ENCODE measurements around the gene EFNA4. TPM values are rescaled to one million over a fixed set of nuclear protein-coding genes. Genes with fewer than 3 reads are reported as not detected.

Gene EFNA4
- total and polyA plus RNA-seq, 9 of the 15 experiments (the other 6 are each of a cell fraction or from before 2014, with no cell fraction given) = 0.68 to 7.4 (median 6.1) TPM

- no peaks in the 10 kb centered on the region for H3K27me3 ChIP-seq (ENCODE audit: control insufficient read depth in 2 of 2, insufficient read depth in 2 of 2, low read length in 2 of 2)
- H3K79me2 ChIP-seq (ENCODE audit: control insufficient read depth, insufficient read depth, low read length) = no peaks in the 10 kb centered on the region
- H3K36me3 ChIP-seq (ENCODE audit: control insufficient read depth, insufficient read depth, low read length) = peaks cover 11% of the 10 kb centered on the region; the same call in 1 of the 3 replicates
- ChIA-PET POLR2A (interaction anchor here (0.8 to 1.1 kb wide), 2 partner anchors 10 to 23 kb away, joined by 3 read pairs; partner anchors contain the start of gene EFNA4), CTCF (ENCODE audit: low intra/inter-chr PET ratio) (no interaction called here)
- no peaks in the 10 kb centered on the region for H3K9me3 ChIP-seq (replicated peaks; ENCODE audit: control insufficient read depth, insufficient read depth, low read depth, low read length)
- no peak overlapping the region for H3K4me2 ChIP-seq (ENCODE audit: insufficient read depth, low read length)
- in situ Hi-C loops (cut with MboI) (no loop called here), intact Hi-C loops (cut with micrococcal nuclease) (no loop called here)
- peaks cover 42 to 51% of the 10 kb centered on the region in 2 experiments for H3K4me1 ChIP-seq (replicated peaks in 1 of 2; ENCODE audit: control insufficient read depth in 2 of 2, insufficient read depth in 2 of 2, low read length in 2 of 2)
- H2AFZ ChIP-seq (ENCODE audit: low read depth, low read length) = no peak overlapping the region
- H3K4me3 ChIP-seq = no peak overlapping the region
- TF ChIP-seq CBX3 (IDR thresholded peaks at IDR 0.05; ENCODE audit: borderline replicate concordance in 1 of 2, low read length in 2 of 2) = no peak
- TF ChIP-seq SPI1 (IDR thresholded peaks at IDR 0.05; ENCODE audit: borderline replicate concordance, low read depth, low read length) = 0 out of 2 replicates have a peak, but pooled peaks have one; percentile 3
- no peak for DNase-seq (ENCODE audit: extremely low read depth in 1 of 4, low spot score in 3 of 4)
- peaks cover 6% of the 10 kb centered on the region for H3K9me1 ChIP-seq (ENCODE audit: control insufficient read depth, insufficient read depth, low read length)
- 82% methylated on average over 3 of the region's 3 CpGs for WGBS (ENCODE audit: insufficient coverage, low coverage, missing lambda C conversion rate)
- H3K9ac ChIP-seq (ENCODE audit: insufficient read depth in 1 of 2, low read depth in 2 of 2, low read length in 2 of 2) = peak overlapping the region in 1 of 2 experiments; percentile 59; a peak in 1 of 4 replicates
- no peak for ATAC-seq
- no peak overlapping the region for H3K27ac ChIP-seq (ENCODE audit: extremely low read depth, low read depth, low read length)
- no peak for FAIRE-seq
- H4K20me1 ChIP-seq (replicated peaks; ENCODE audit: control insufficient read depth, insufficient read depth, low read length) = no peaks in the 10 kb centered on the region; the same call in 1 of the 2 replicates
- no TSS peak for BruUV-seq (replicated peaks)
Measured at GRCh38 chr1:155073377-155074242, 10.1 kb downstream of the EFNA4 start.

- no peaks in the 10 kb centered on the region for H3K36me3 ChIP-seq (ENCODE audit: control insufficient read depth, insufficient read depth, low read length)
- H3K9me3 ChIP-seq (replicated peaks; ENCODE audit: control insufficient read depth, insufficient read depth, low read depth, low read length) = no peaks in the 10 kb centered on the region
- no peak overlapping the region for H3K27ac ChIP-seq (ENCODE audit: extremely low read depth, low read depth, low read length)
- H4K20me1 ChIP-seq (replicated peaks; ENCODE audit: control insufficient read depth, insufficient read depth, low read length) = no peaks in the 10 kb centered on the region; the same call in 1 of the 2 replicates
- ChIA-PET POLR2A (interaction anchor here (0.6 to 1.1 kb wide), 5 partner anchors 11 to 181 kb away, joined by 3 to 4 read pairs (median 3); no protein-coding TSS in a partner anchor), CTCF (ENCODE audit: low intra/inter-chr PET ratio) (no interaction called here)
- DNase-seq (ENCODE audit: extremely low read depth in 1 of 4, low spot score in 3 of 4) (no peak), ATAC-seq (no peak), FAIRE-seq (no peak)
- in situ Hi-C loops (cut with MboI) = no loop called here
- H3K4me1 ChIP-seq (replicated peaks in 1 of 2; ENCODE audit: control insufficient read depth in 2 of 2, insufficient read depth in 2 of 2, low read length in 2 of 2) = peaks cover 40 to 57% of the 10 kb centered on the region in 2 experiments
- peaks cover 3% of the 10 kb centered on the region; the same call in 2 of the 3 replicates for H3K79me2 ChIP-seq (ENCODE audit: control insufficient read depth, insufficient read depth, low read length)
- intact Hi-C loops (cut with micrococcal nuclease) = loop anchor here (5.0 kb wide), 1 partner anchor 73 kb away; the partner anchor contains the start of gene ZBTB7B
- H3K4me2 ChIP-seq (ENCODE audit: insufficient read depth, low read length) = no peak overlapping the region
- no peaks in the 10 kb centered on the region for H3K27me3 ChIP-seq (ENCODE audit: control insufficient read depth in 2 of 2, insufficient read depth in 2 of 2, low read length in 2 of 2)
- WGBS (ENCODE audit: insufficient coverage, low coverage, missing lambda C conversion rate) = 32% methylated on average over 5 of the region's 5 CpGs
- H3K9me1 ChIP-seq (ENCODE audit: control insufficient read depth, insufficient read depth, low read length) = peaks cover 6% of the 10 kb centered on the region
- no peak overlapping the region for H2AFZ ChIP-seq (ENCODE audit: low read depth, low read length)
- no TSS peak for BruUV-seq (replicated peaks)
- no peak overlapping the region for H3K4me3 ChIP-seq
- H3K9ac ChIP-seq (ENCODE audit: insufficient read depth in 1 of 2, low read depth in 2 of 2, low read length in 2 of 2) = peak overlapping the region in 1 of 2 experiments; percentile 81; a peak in 2 of 4 replicates
- no peak for TF ChIP-seq NFE2 (IDR thresholded peaks at IDR 0.05; ENCODE audit: low read depth)
- TF ChIP-seq ZNF280A (IDR thresholded peaks at IDR 0.05; ENCODE audit: low read depth, partially characterized antibody) = no peak
- no peak for TF ChIP-seq SIN3A (IDR thresholded peaks at IDR 0.05; ENCODE audit: borderline replicate concordance in 2 of 2, control insufficient read depth in 1 of 2, low read depth in 2 of 2, low read length in 2 of 2)
- no peak for TF ChIP-seq SMAD1 (IDR thresholded peaks at IDR 0.05; ENCODE audit: low read depth, low read length, partially characterized antibody)
- no peak for TF ChIP-seq ZNF146 (CRISPR knock-in tag; IDR thresholded peaks at IDR 0.05; ENCODE audit: unreplicated experiment)
- no peak for TF ChIP-seq SRF (CRISPR knock-in tag; IDR thresholded peaks at IDR 0.05)
- no peak for TF ChIP-seq KDM2B (CRISPR knock-in tag; IDR thresholded peaks at IDR 0.05)
- TF ChIP-seq SMARCA4 (IDR thresholded peaks at IDR 0.05) = no peak
- no peak for TF ChIP-seq RBBP5 (IDR thresholded peaks at IDR 0.05; ENCODE audit: borderline replicate concordance, insufficient read depth, low read length, poor library complexity, severe bottlenecking)
- TF ChIP-seq PRPF4 (IDR thresholded peaks at IDR 0.05; ENCODE audit: insufficient read depth, low read depth, low read length, poor library complexity, severe bottlenecking) = no peak
Measured at GRCh38 chr1:155075535-155075934, 12.0 kb downstream of the EFNA4 start.

All from K562 (cell line).